GM12878 (cell line): Measurements from ENCODE around the gene PLEKHN1. TPM values are rescaled to one million over a fixed set of nuclear protein-coding genes. Genes with fewer than 3 reads are reported as not detected.

ENCODE experiments used
- ATAC-seq: fragments of 200-7000 bp; cut with Tn5 transposase; 3 replicates; pipeline ENCODE4 v1.9.1; 2020; ENCODE audit warnings: mild to moderate bottlenecking, moderate library complexity
- BruUV-seq: library from RNA; stranded (reverse); fragments of 400-500 nt; replicated peaks from 2 replicates; lab custom pipeline; 2021; lab: Mats Ljungman, UMichigan
- CTCF ChIA-PET: fragments of 300-600 bp; sonication (Branson Sonifier 250); formaldehyde crosslinking; extraction: SDS; loops from one replicate; lab custom pipeline; 2021; ENCODE audit warnings: inconsistent platforms; lab: Yijun Ruan, JAX
- POLR2A ChIA-PET: fragments of 350-600 bp; formaldehyde crosslinking; extraction: SDS; loops from one replicate; lab custom pipeline; 2021; ENCODE audit warnings: inconsistent platforms; lab: Charles Lee
- RAD21 ChIA-PET: fragments of 300-600 bp; sonication (Branson Sonifier 250); formaldehyde crosslinking; loops from one replicate; lab custom pipeline; 2023; ENCODE audit warnings: antibody characterized with exemption; ENCODE audit not compliant: unreplicated experiment; lab: Charles Lee
- SMC1A ChIA-PET: fragments of 300-600 bp; sonication (Branson Sonifier 250); formaldehyde crosslinking; loops from one replicate; lab custom pipeline; 2023; ENCODE audit not compliant: unreplicated experiment, uncharacterized antibody; lab: Charles Lee
- DNase-seq: peaks from one replicate; pipeline ENCODE4 v3.0.0-alpha.2; 2011; ENCODE audit warnings: low read depth, low spot score
- FAIRE-seq: peaks from 3 replicates; lab custom pipeline; 2011; peaks lifted over from hg19 to GRCh38; lab: Jason Lieb, UNC
- H2AFZ ChIP-seq: 2 replicates; pipeline ENCODE4 v1.6.0; 2011; ENCODE audit warnings: low read depth, low read length, control low read depth; ENCODE audit not compliant: control insufficient read depth
- H3K27ac ChIP-seq: 2 replicates; pipeline ENCODE4 v1.5.1; 2011; ENCODE audit warnings: control low read depth; ENCODE audit not compliant: control insufficient read depth, insufficient read depth
- H3K27me3 ChIP-seq, 2 experiments: replicated peaks in 1 of 2; 2 replicates each; pipeline versions ENCODE4 v1.6.0 to v1.6.1; 2011; ENCODE audit warnings: low read length in 1 of 2; ENCODE audit not compliant: control insufficient read depth in 2 of 2, insufficient read depth in 2 of 2
- H3K36me3 ChIP-seq, 2 experiments: 2 replicates each; pipeline ENCODE4 v1.5.1; 2011; ENCODE audit warnings: low read length in 1 of 2; ENCODE audit not compliant: control insufficient read depth in 2 of 2, insufficient read depth in 2 of 2
- H3K4me1 ChIP-seq: 2 replicates; pipeline ENCODE4 v1.6.1; 2011; ENCODE audit warnings: mild to moderate bottlenecking, low read length, moderate library complexity, mixed read lengths; ENCODE audit not compliant: control insufficient read depth, insufficient read depth
- H3K4me2 ChIP-seq: 2 replicates; pipeline ENCODE4 v1.6.0; 2011; ENCODE audit warnings: control low read depth; ENCODE audit not compliant: control insufficient read depth, insufficient read depth
- H3K4me3 ChIP-seq: fragments of 200-600 bp; sonication (generic); 2 replicates; pipeline ENCODE4 v1.5.1; 2016
- H3K79me2 ChIP-seq: 2 replicates; pipeline ENCODE4 v1.6.0; 2011; ENCODE audit warnings: low read length; ENCODE audit not compliant: control insufficient read depth, insufficient read depth
- H3K9ac ChIP-seq: 2 replicates; pipeline ENCODE4 v1.8.0; 2011; ENCODE audit warnings: low read length, control low read depth, mixed read lengths; ENCODE audit not compliant: control insufficient read depth, insufficient read depth
- H3K9me3 ChIP-seq: replicated peaks from 3 replicates; pipeline ENCODE4 v1.5.1; 2011; ENCODE audit warnings: mild to moderate bottlenecking, low read length; ENCODE audit not compliant: control insufficient read depth, insufficient read depth
- H4K20me1 ChIP-seq: 2 replicates; pipeline ENCODE4 v1.6.0; 2011; ENCODE audit not compliant: control insufficient read depth, insufficient read depth
- EGR1 ChIP-seq, 2 experiments: IDR thresholded peaks; 1 replicate in 1 of 2; 2 replicates in 1 of 2; pipeline ENCODE4 v1.6.1; 2011 to 2012; ENCODE audit warnings: low read depth in 2 of 2, low read length in 2 of 2, borderline replicate concordance in 1 of 2, mild to moderate bottlenecking in 1 of 2, moderate library complexity in 1 of 2
- EZH2 ChIP-seq: IDR thresholded peaks from 2 replicates; pipeline ENCODE4 v1.6.1; 2012; ENCODE audit warnings: low read depth, mild to moderate bottlenecking, control low read depth, inconsistent platforms, low read length, borderline replicate concordance; ENCODE audit not compliant: control insufficient read depth
- HDAC6 ChIP-seq: fragments of 200-600 bp; sonication (generic); IDR thresholded peaks from one replicate; pipeline ENCODE4 v1.8.0; 2017; ENCODE audit warnings: antibody characterized with exemption; ENCODE audit not compliant: unreplicated experiment
- IKZF1 ChIP-seq: fragments of 450-650 bp; conservative IDR thresholded peaks from 2 replicates; pipeline ENCODE4 v1.6.1; 2017; ENCODE audit warnings: antibody characterized with exemption, mild to moderate bottlenecking
- IKZF2 ChIP-seq, 2 experiments: fragments of 450-650 bp; IDR thresholded peaks; 2 replicates each; pipeline ENCODE4 v1.6.1; 2017; ENCODE audit warnings: mild to moderate bottlenecking in 2 of 2, moderate library complexity in 2 of 2
- LARP7 ChIP-seq: fragments of 450-650 bp; IDR thresholded peaks from 2 replicates; pipeline ENCODE4 v1.6.1; 2017; ENCODE audit warnings: mild to moderate bottlenecking
- RB1 ChIP-seq: fragments of 450-650 bp; formaldehyde crosslinking; IDR thresholded peaks from 2 replicates; pipeline ENCODE4 v1.6.1; 2017; ENCODE audit warnings: mild to moderate bottlenecking, borderline replicate concordance
- WGBS: methylation state at CpG from one replicate; pipeline ENCODE4 v1.1.6; 2016; ENCODE audit warnings: low lambda C conversion rate; ENCODE audit not compliant: insufficient replicate concordance, insufficient coverage; ENCODE audit errors: missing lambda C conversion rate; 5-methylcytosine and 5-hydroxymethylcytosine counted together
- in situ Hi-C: fragments of 300-500 bp; cut with MboI; formaldehyde crosslinking; loops from 9 replicates; pipeline ENCODE4 v1.14.3; 2018; ENCODE audit warnings: mixed read lengths
- intact Hi-C: fragments of 100-400 bp; cut with micrococcal nuclease; formaldehyde crosslinking; loops from one replicate; pipeline ENCODE4 v1.14.2; 2022; ENCODE audit not compliant: unreplicated experiment
- polyA plus RNA-seq, 11 experiments: library from polyadenylated mRNA; depleted of rRNA in 4 of 11; unstranded in 6 of 11; stranded (reverse) in 5 of 11; fragments of >200 nt; fragmentation: Nextera tagmentation in 4 of 11; fragmentation: Illumina TruSeq in 1 of 11; extraction: Ambion mirVana in 4 of 11; extraction: Trizol in 1 of 11; gene quantifications; 1 replicate in 1 of 11; 2 replicates in 10 of 11; pipeline versions ENCODE4 v1.2.1 to v1.2.3, GENCODE V29; 2011 to 2016; ENCODE audit warnings: inconsistent platforms in 2 of 11, missing spikeins in 2 of 11, low read depth in 1 of 11
- total RNA-seq, 4 experiments: library from RNA; depleted of rRNA in 3 of 4; stranded (reverse); fragments of >200 nt in 3 of 4; fragmentation: Illumina TruSeq in 1 of 4; extraction: Trizol in 1 of 4; gene quantifications; 2 replicates each; pipeline versions ENCODE4 v1.2.1 to v1.2.3, GENCODE V29; 2013 to 2021

PLEKHN1 gene
- total and polyA plus RNA-seq, 10 of the 15 experiments (the other 5 are each of a cell fraction or from before 2014, with no cell fraction given) = 0.04 to 0.26 (median 0.18) TPM; not detected in 6

GRCh38 chr1:923131-923990 lies 42.9 kb upstream of the PLEKHN1 start, which contains the start of gene SAMD11:
Gene SAMD11 (plus strand): TSS chr1:923923. CDS start chr1:924432, 509 bp downstream.
- intact Hi-C loops = no loop called here
- Histone ChIP-seq H2AFZ (no peak within 1 kb of the TSS), H3K27ac (no peak within 1 kb of the TSS), H3K79me2 (no peaks in the 10 kb centered on the region), H3K9ac (no peak within 1 kb of the TSS), H3K4me1 (no peaks in the 10 kb centered on the region), H3K4me2 (no peak within 1 kb of the TSS), H3K9me3 (no peaks in the 10 kb centered on the region), H3K4me3 (no peak within 1 kb of the TSS), H3K27me3 (peaks cover 19 to 24% of the 10 kb centered on the region in 2 experiments), H4K20me1 (no peaks in the 10 kb centered on the region; the same call in 1 of the 2 replicates), H3K36me3 (no peaks in the 10 kb centered on the region)
- ChIA-PET CTCF (no interaction called here), POLR2A (no interaction called here), SMC1A (no interaction called here), RAD21 (no interaction called here)
- FAIRE-seq (no peak), ATAC-seq (peak; percentile 18; the same call in 1 of the 3 replicates), DNase-seq (no peak)
- in situ Hi-C loops = no loop called here
- 2% methylated on average over 64 of the region's 72 CpGs for WGBS
- TF ChIP-seq HDAC6 (peak; percentile 55), RB1 (no peak), IKZF1 (peak; percentile 32; the same call in 1 of the 2 replicates), EZH2 (no peak), LARP7 (peak; percentile 100), IKZF2 (IDR thresholded peaks at IDR 0.05) (no peak), EGR1 (IDR thresholded peaks at IDR 0.05; ENCODE audit: borderline replicate concordance in 1 of 2, low read depth in 2 of 2, low read length in 2 of 2) (0 out of 3 replicates have a peak, but pooled peaks of 1 of the 2 experiments have one; percentile 24)
- no TSS peak for BruUV-seq
